ENCODE results near the gene TYMS. TPM values are rescaled to one million over a fixed set of nuclear protein-coding genes. Genes with fewer than 3 reads are reported as not detected.

Gene TYMS
- 1.1 and 25.7 TPM in 2 replicates for total RNA-seq (ENCODE audit: low replicate concordance)

- peak; percentile 48 for DNase-seq (ENCODE audit: low read depth)
- peak; percentile 17 for TF ChIP-seq CTCF (IDR thresholded peaks at IDR 0.05; ENCODE audit: insufficient read depth, low read length)
- H3K4me3 ChIP-seq (ENCODE audit: low read depth, low read length) = peak within 1 kb of the TSS; percentile 88
These were observed at the start of gene TYMS for GRCh38 chr18:657311-658000. TYMS (plus strand) TSS chr18:657653; CDS start chr18:657743, 90 bp downstream.

GRCh38 chr18:607930-608329 is 49.5 kb upstream of the TYMS start:
- no peak overlapping the region for H3K4me3 ChIP-seq (ENCODE audit: low read depth, low read length)
- TF ChIP-seq CTCF (IDR thresholded peaks at IDR 0.05; ENCODE audit: insufficient read depth, low read length) = no peak
- no peak for DNase-seq (ENCODE audit: low read depth)

- no peak for TF ChIP-seq CTCF (IDR thresholded peaks at IDR 0.05; ENCODE audit: insufficient read depth, low read length)
- no peak for DNase-seq (ENCODE audit: low read depth)
These were observed 47.1 kb upstream of the TYMS start for GRCh38 chr18:610214-610928.

GRCh38 chr18:612156-612555 is 45.3 kb upstream of the TYMS start:
- no peak for TF ChIP-seq CTCF (IDR thresholded peaks at IDR 0.05; ENCODE audit: insufficient read depth, low read length)
- H3K4me3 ChIP-seq (ENCODE audit: low read depth, low read length) = no peak overlapping the region
- no peak for DNase-seq (ENCODE audit: low read depth)

More at GRCh38 chr18:610214-610928, 47.1 kb upstream of the TYMS start:
- H3K4me3 ChIP-seq (ENCODE audit: low read depth, low read length) = no peak overlapping the region

GRCh38 chr18:614193-614592 is 43.3 kb upstream of the TYMS start:
- DNase-seq (ENCODE audit: low read depth) = no peak
- H3K4me3 ChIP-seq (ENCODE audit: low read depth, low read length) = no peak overlapping the region
- TF ChIP-seq CTCF (IDR thresholded peaks at IDR 0.05; ENCODE audit: insufficient read depth, low read length) = no peak

GRCh38 chr18:615092-615521 is 42.3 kb upstream of the TYMS start:
- no peak for DNase-seq (ENCODE audit: low read depth)
- H3K4me3 ChIP-seq (ENCODE audit: low read depth, low read length) = no peak overlapping the region
- TF ChIP-seq CTCF (IDR thresholded peaks at IDR 0.05; ENCODE audit: insufficient read depth, low read length) = no peak
